Testis (tissue), 3 donors: Measurements from ENCODE around the gene DGAT2. TPM values are rescaled to one million over a fixed set of nuclear protein-coding genes. Genes with fewer than 3 reads are reported as not detected.

Experiments
- DNase-seq: peaks from one replicate; pipeline ENCODE4 v3.0.0-alpha.2; 2019
- H3K27ac ChIP-seq, 2 donors: fragments of 200-600 bp; sonication (generic); one replicate each; pipeline ENCODE4 v1.5.1; 2019
- H3K27me3 ChIP-seq: fragments of 200-600 bp; sonication (generic); one replicate; pipeline ENCODE4 v1.5.1; 2019
- H3K36me3 ChIP-seq: fragments of 200-600 bp; sonication (generic); one replicate; pipeline ENCODE4 v1.5.1; 2017; ENCODE audit warnings: low read depth; ENCODE audit errors: missing control alignments
- H3K4me1 ChIP-seq: fragments of 200-600 bp; sonication (generic); one replicate; pipeline ENCODE4 v1.5.1; 2019
- H3K4me3 ChIP-seq, 2 donors: fragments of 200-600 bp; sonication (generic); one replicate each; pipeline ENCODE4 v1.5.1; 2017 to 2019
- H3K9me3 ChIP-seq: fragments of 200-600 bp; sonication (generic); one replicate; pipeline ENCODE4 v1.5.1; 2017
- CTCF ChIP-seq, 3 experiments: fragments of 450-650 bp in 2 of 3; fragments of 200-600 bp in 1 of 3; sonication (generic) in 1 of 3; IDR thresholded peaks; one replicate each; pipeline ENCODE4 v1.5.1; 2016 to 2019; ENCODE audit warnings: antibody characterized with exemption in 3 of 3, mild to moderate bottlenecking in 2 of 3, moderate library complexity in 1 of 3
- POLR2A ChIP-seq: fragments of 450-650 bp; IDR thresholded peaks from one replicate; pipeline ENCODE4 v1.6.1; 2017; ENCODE audit warnings: antibody characterized with exemption, mild to moderate bottlenecking, moderate library complexity
- WGBS, 2 donors: methylation state at CpG; one replicate each; pipeline ENCODE4 v1.1.5; 2018; 5-methylcytosine and 5-hydroxymethylcytosine counted together
- intact Hi-C: fragments of 100-400 bp; cut with DNase I; formaldehyde crosslinking; loops from one replicate; pipeline ENCODE4 v1.15.1; 2023; ENCODE audit warnings: low total_unique reads
- polyA plus RNA-seq: library from polyadenylated mRNA; stranded (reverse); fragments of 350-450 nt; fragmentation: Illumina TruSeq; extraction: RNeasy Lipid Tissue Mini Kit (QIAGEN cat#74804); gene quantifications from one replicate; pipeline ENCODE4 v1.2.3, GENCODE V29; 2014; ENCODE audit warnings: low read depth, low replicate concordance; ENCODE audit not compliant: insufficient read depth
- total RNA-seq, 2 donors: library from RNA; depleted of rRNA; stranded (reverse); fragments of >200 nt; gene quantifications; one replicate each; pipeline ENCODE4 v1.2.3, GENCODE V29; 2016

Gene DGAT2
- total and polyA plus RNA-seq, 3 donors from 2014 or later: 40.9 to 77.6 (median 54.6) TPM

- DNase-seq: no peak
- intact Hi-C loops: loop anchor here (10.0 kb wide), 1 partner anchor 65 kb away; no protein-coding TSS in a partner anchor
- H3K27me3 ChIP-seq: no peaks in the 10 kb centered on the region
- H3K9me3 ChIP-seq: no peaks in the 10 kb centered on the region
- no peak overlapping the region for H3K4me3 ChIP-seq
- no peaks in the 10 kb centered on the region for H3K36me3 ChIP-seq
- no peak for TF ChIP-seq POLR2A
- no peak for TF ChIP-seq CTCF (IDR thresholded peaks at IDR 0.05)
- no peak overlapping the region for H3K27ac ChIP-seq
- WGBS, 2 donors: 95 to 97% methylated on average over 7 to 8 of the region's 8 CpGs
- no peaks in the 10 kb centered on the region for H3K4me1 ChIP-seq
These were observed 31.6 kb downstream of the DGAT2 start for GRCh38 chr11:75800136-75800675.

GRCh38 chr11:75800728-75801361 lies 32.3 kb downstream of the DGAT2 start:
- Histone ChIP-seq H3K27ac (no peak overlapping the region), H3K27me3 (no peaks in the 10 kb centered on the region), H3K4me1 (no peaks in the 10 kb centered on the region), H3K36me3 (no peaks in the 10 kb centered on the region), H3K9me3 (no peaks in the 10 kb centered on the region), H3K4me3 (no peak overlapping the region)
- DNase-seq: no peak
- TF ChIP-seq CTCF (IDR thresholded peaks at IDR 0.05) (no peak), POLR2A (no peak)
- intact Hi-C loops: loop anchor here (10.0 kb wide), 1 partner anchor 64 kb away; no protein-coding TSS in a partner anchor
- WGBS, 2 donors: 88 to 93% methylated on average over 4 to 6 of the region's 6 CpGs

- peak; percentile 25 for DNase-seq
- Histone ChIP-seq H3K27ac (no peak overlapping the region), H3K4me3 (no peak overlapping the region), H3K27me3 (no peaks in the 10 kb centered on the region), H3K9me3 (no peaks in the 10 kb centered on the region), H3K36me3 (no peaks in the 10 kb centered on the region), H3K4me1 (no peaks in the 10 kb centered on the region)
- intact Hi-C loops: loop anchor here (10.0 kb wide), 1 partner anchor 63 kb away; no protein-coding TSS in a partner anchor
- WGBS, 2 donors: 77 to 82% methylated on average over 7 to 9 of the region's 9 CpGs
- TF ChIP-seq CTCF (IDR thresholded peaks at IDR 0.05) (no peak), POLR2A (no peak)
These were observed 32.9 kb downstream of the DGAT2 start for GRCh38 chr11:75801362-75802020.

- no peaks in the 10 kb centered on the region for H3K27me3 ChIP-seq
- no peaks in the 10 kb centered on the region for H3K36me3 ChIP-seq
- 81 to 85% methylated on average over 11 to 12 of the region's 12 CpGs for WGBS, 2 donors
- H3K27ac ChIP-seq: no peak overlapping the region
- H3K9me3 ChIP-seq: no peaks in the 10 kb centered on the region
- DNase-seq: no peak
- no peaks in the 10 kb centered on the region for H3K4me1 ChIP-seq
- intact Hi-C loops: loop anchor here (10.0 kb wide), 1 partner anchor 63 kb away; no protein-coding TSS in a partner anchor
- H3K4me3 ChIP-seq: no peak overlapping the region
- TF ChIP-seq CTCF (IDR thresholded peaks at IDR 0.05) (no peak), POLR2A (no peak)
These were observed 33.7 kb downstream of the DGAT2 start for GRCh38 chr11:75802021-75802912.
